LNCAP (cell line): ENCODE data around the gene ACP2.

Experiments used
- TF ChIP-seq, protein P1 (sequence below): fragments of 450-650 bp; IDR thresholded peaks from 2 replicates; pipeline ENCODE4 v1.5.1; 2017; ENCODE audit warnings: mild to moderate bottlenecking

The ACP2 gene

DNA sequence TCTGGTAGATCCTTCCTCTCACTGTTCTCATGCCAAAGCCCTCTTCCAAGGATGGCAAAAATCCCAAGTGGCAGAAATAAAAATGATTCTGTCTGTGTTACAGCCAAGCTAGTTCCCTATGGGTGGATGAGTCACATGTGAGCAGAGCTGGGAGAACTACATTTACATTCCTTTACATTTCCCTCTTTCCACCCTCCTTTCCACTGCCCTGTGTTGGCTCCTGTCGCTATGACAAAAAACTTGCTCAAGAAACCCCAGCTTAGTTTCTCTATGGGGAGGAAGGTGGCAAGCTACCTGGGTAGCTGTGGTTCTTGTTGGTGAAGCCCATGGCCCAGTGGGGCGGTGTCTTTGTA, 44.0 kb downstream of the ACP2 start:
- TF ChIP-seq, protein P1, sequence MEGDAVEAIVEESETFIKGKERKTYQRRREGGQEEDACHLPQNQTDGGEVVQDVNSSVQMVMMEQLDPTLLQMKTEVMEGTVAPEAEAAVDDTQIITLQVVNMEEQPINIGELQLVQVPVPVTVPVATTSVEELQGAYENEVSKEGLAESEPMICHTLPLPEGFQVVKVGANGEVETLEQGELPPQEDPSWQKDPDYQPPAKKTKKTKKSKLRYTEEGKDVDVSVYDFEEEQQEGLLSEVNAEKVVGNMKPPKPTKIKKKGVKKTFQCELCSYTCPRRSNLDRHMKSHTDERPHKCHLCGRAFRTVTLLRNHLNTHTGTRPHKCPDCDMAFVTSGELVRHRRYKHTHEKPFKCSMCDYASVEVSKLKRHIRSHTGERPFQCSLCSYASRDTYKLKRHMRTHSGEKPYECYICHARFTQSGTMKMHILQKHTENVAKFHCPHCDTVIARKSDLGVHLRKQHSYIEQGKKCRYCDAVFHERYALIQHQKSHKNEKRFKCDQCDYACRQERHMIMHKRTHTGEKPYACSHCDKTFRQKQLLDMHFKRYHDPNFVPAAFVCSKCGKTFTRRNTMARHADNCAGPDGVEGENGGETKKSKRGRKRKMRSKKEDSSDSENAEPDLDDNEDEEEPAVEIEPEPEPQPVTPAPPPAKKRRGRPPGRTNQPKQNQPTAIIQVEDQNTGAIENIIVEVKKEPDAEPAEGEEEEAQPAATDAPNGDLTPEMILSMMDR = no peak

DNA sequence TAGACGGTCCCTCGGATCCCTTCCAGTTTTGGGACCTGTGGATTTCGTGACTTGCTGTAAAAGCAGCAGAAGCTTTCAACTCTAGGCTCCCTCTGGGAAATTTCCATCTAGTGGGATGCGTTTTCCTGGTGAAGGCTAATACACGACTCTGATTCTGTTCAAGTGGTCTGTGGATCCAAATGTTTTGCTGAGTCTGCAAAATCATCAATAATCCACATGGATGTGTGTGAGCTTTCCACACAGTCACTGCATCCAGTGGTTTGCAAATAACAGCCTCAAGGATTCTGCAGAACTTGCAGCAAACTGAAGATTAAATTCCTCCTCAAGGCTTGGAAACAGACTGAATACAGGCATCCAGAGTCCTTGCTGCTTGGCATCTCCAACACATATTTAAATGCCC, 46.0 kb downstream of the ACP2 start:
- TF ChIP-seq, protein P1 = no peak

DNA sequence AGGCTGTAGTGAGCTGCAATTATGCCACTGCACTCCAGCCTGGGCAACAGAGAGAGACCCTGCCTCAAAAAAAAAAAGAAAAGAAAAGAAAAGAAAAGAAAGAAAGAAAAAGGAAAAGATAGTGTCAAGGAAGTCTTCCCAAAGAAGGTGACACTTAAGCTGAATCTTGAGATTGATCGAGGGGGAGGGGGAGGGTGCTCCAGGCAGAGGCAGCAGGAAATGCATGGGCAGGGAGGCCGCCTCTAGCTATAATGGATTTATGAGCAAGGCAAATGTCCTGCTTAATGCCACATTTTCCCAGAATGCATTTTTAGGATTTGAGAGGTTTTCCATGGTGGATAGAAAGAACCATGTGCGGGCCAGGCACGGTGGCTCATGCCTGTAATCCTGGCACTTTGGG, 47.6 kb downstream of the ACP2 start:
- TF ChIP-seq, protein P1 = no peak

DNA sequence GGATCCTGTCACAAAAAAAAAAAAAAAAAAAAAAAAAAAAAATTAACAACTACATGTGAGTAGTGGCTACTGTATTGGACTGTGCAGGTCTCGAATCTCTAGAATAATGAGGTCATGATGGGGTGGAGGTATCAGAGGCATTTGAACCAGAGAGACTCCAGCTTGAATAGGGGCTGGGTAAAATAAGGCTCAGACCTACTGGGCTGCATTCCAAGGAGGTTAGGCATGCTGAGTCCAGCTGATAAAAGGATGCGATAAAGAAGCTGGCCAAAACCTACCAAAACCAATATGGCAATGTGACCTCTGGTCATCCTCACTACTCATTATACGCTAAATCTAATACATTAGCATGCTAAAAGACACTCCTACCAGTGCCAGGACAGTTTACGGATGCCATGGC, 56.5 kb downstream of the ACP2 start:
- TF ChIP-seq, protein P1 = no peak
